Right lobe of liver (tissue), 6 donors: ENCODE data around the gene RAC2. TPM values are rescaled to one million over a fixed set of nuclear protein-coding genes. Genes with fewer than 3 reads are reported as not detected.
A peak's percentile ranks its signal among the peaks of the same experiment; 100 is the strongest.

ENCODE experiments used
- ATAC-seq, 4 donors: fragments of 200-7000 bp; cut with Tn5 transposase; one replicate each; pipeline ENCODE4 v1.9.1; 2020; ENCODE audit warnings: mild to moderate bottlenecking in 4 of 4, moderate library complexity in 4 of 4
- DNase-seq, 3 donors: peaks; one replicate each; pipeline ENCODE4 v3.0.0-alpha.2; 2020
- H3K27ac ChIP-seq, 3 donors: fragments of 200-600 bp; one replicate each; pipeline ENCODE4 v1.8.0; 2022
- H3K27me3 ChIP-seq, 2 donors: fragments of 200-600 bp; one replicate each; pipeline ENCODE4 v1.8.0; 2022
- H3K36me3 ChIP-seq, 4 donors: fragments of 200-600 bp; sonication (generic) in 1 of 4; one replicate each; pipeline versions ENCODE4 v1.5.1 to v1.8.0; 2017 to 2022; ENCODE audit warnings: control low read depth in 1 of 4
- H3K4me1 ChIP-seq, 4 donors: fragments of 200-600 bp; sonication (generic) in 1 of 4; one replicate each; pipeline versions ENCODE4 v1.5.1 to v1.8.0; 2017 to 2022; ENCODE audit warnings: control low read depth in 1 of 4
- H3K4me3 ChIP-seq, 3 donors: fragments of 200-600 bp; one replicate each; pipeline ENCODE4 v1.8.0; 2022
- H3K9me3 ChIP-seq, 4 donors: fragments of 200-600 bp; sonication (generic) in 1 of 4; one replicate each; pipeline versions ENCODE4 v1.5.1 to v1.8.0; 2017 to 2022; ENCODE audit warnings: control low read depth in 1 of 4
- POLR2A ChIP-seq: fragments of 450-650 bp; IDR thresholded peaks from one replicate; pipeline ENCODE4 v1.6.1; 2017; ENCODE audit warnings: antibody characterized with exemption, mild to moderate bottlenecking
- WGBS: methylation state at CpG from one replicate; pipeline ENCODE4 v1.1.6; 2018; ENCODE audit warnings: low coverage, low lambda C conversion rate; ENCODE audit not compliant: insufficient coverage; ENCODE audit errors: missing lambda C conversion rate; 5-methylcytosine and 5-hydroxymethylcytosine counted together
- intact Hi-C, 2 donors: fragments of 100-400 bp; cut with DNase I; formaldehyde crosslinking; loops; one replicate each; pipeline versions ENCODE4 v1.11.2 to v1.14.1; 2022
- total RNA-seq, 6 experiments: library from RNA; depleted of rRNA in 2 of 6; stranded (reverse); fragments of >200 nt in 2 of 6; fragmentation: NEBNext Ultra II Directional in 3 of 6; extraction: Animal tissue kit (Norgen Biotek cat#: 25700) in 3 of 6; gene quantifications; one replicate each; pipeline versions ENCODE4 v1.1.0 to v1.2.4, GENCODE V29; 2016 to 2023
- TF ChIP-seq, protein P1 (sequence below), 4 donors: fragments of 200-600 bp in 3 of 4; fragments of 450-650 bp in 1 of 4; IDR thresholded peaks; one replicate each; pipeline versions ENCODE4 v1.5.1 to v1.8.0; 2016 to 2022; ENCODE audit warnings: antibody characterized with exemption in 4 of 4, mild to moderate bottlenecking in 2 of 4
- donor health status: DM: no; HTN: yes; CAD: no.
- donor health status: DM: no; HTN: no; CAD: no.
- donor health status: DM: no; HTN: no; CAD: no.
- donor health status: DM: no; HTN: yes; CAD: no.
- donor health status: DM: no; HTN: yes; CAD: no.

Gene RAC2
- total RNA-seq, 6 experiments from 2014 or later: 3.4 to 12.9 (median 6.5) TPM

DNA sequence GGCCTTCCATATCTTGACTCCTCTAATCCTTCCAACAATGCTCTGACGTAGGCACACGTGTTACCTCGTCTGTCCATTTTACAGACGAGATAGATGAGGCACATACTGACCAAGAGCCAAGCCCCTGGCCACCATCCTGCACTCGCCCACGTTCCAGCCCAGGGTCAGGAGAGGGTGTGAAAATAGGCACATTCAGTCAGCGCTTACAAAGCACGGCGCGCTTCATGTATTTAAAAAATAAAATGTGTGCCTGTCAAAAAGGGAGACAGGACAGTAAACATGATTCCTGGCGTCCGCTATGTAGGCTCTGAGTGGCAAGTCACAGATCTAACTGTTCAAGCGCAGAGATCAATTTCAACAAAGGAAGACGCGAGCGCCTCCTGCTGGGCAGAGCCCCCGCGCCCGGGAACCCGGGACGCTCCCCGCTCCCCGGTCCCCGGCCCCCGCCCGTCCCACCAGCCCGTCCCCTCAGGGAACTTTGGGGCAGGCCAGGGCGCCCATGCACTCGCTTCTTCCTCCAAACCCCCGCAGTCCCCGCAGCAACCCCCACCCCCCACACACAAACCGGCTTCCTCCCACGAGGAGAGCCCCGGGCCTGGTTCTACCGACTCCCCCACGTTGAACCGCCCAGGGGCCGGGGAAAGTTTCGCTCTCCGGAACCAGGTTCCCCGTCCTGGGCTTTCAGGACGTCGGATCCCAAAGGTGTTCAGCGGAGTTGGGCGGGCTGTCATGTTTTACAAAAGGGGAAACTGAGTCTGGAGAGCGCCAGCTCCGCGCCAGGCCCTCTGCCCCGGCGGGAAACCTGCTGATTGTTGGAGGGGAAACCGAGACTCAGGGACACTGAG lies 45.6 kb downstream of the RAC2 start:
- Histone ChIP-seq H3K27ac (peak overlapping the region; percentile 80 to 96 (median 85)), H3K36me3 (no peaks in the 10 kb centered on the region), H3K27me3 (no peaks in the 10 kb centered on the region), H3K4me3 (peak overlapping the region; percentile 44 to 76 (median 63)), H3K4me1 (peaks cover 0 to 57% (median 29%) of the 10 kb centered on the region in 4 donors), H3K9me3 (no peaks in the 10 kb centered on the region)
- TF ChIP-seq, protein P1, sequence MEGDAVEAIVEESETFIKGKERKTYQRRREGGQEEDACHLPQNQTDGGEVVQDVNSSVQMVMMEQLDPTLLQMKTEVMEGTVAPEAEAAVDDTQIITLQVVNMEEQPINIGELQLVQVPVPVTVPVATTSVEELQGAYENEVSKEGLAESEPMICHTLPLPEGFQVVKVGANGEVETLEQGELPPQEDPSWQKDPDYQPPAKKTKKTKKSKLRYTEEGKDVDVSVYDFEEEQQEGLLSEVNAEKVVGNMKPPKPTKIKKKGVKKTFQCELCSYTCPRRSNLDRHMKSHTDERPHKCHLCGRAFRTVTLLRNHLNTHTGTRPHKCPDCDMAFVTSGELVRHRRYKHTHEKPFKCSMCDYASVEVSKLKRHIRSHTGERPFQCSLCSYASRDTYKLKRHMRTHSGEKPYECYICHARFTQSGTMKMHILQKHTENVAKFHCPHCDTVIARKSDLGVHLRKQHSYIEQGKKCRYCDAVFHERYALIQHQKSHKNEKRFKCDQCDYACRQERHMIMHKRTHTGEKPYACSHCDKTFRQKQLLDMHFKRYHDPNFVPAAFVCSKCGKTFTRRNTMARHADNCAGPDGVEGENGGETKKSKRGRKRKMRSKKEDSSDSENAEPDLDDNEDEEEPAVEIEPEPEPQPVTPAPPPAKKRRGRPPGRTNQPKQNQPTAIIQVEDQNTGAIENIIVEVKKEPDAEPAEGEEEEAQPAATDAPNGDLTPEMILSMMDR (IDR thresholded peaks at IDR 0.05): peak; percentile 69 to 96 (median 93)
- TF ChIP-seq POLR2A: no peak
- DNase-seq (peak; percentile 89), ATAC-seq (peak; percentile 55 to 63 (median 58))
- WGBS: 6% methylated on average over 14 of the region's 51 CpGs
- intact Hi-C loops: no loop called here

GRCh38 chr22:37197451-37198257 lies 46.4 kb downstream of the RAC2 start:
- Histone ChIP-seq H3K9me3 (no peaks in the 10 kb centered on the region), H3K4me3 (peak overlapping the region in 2 of 3 donors; percentile 63 to 76), H3K27me3 (no peaks in the 10 kb centered on the region), H3K4me1 (peaks cover 0 to 62% (median 29%) of the 10 kb centered on the region in 4 donors), H3K36me3 (no peaks in the 10 kb centered on the region), H3K27ac (peak overlapping the region; percentile 80 to 96 (median 85))
- WGBS: 2% methylated on average over 6 of the region's 12 CpGs
- peak; percentile 4 to 52 (median 20) for ATAC-seq
- DNase-seq: peak; percentile 84 to 88 (median 85)
- TF ChIP-seq POLR2A: no peak
- TF ChIP-seq, protein P1 (IDR thresholded peaks at IDR 0.05): no peak
- intact Hi-C loops: no loop called here

GRCh38 chr22:37196539-37197450 lies 47.3 kb downstream of the RAC2 start:
- no peak for TF ChIP-seq POLR2A
- TF ChIP-seq, protein P1 (IDR thresholded peaks at IDR 0.05): peak; percentile 21 to 41 (median 38)

GRCh38 chr22:37195921-37196320 lies 48.1 kb downstream of the RAC2 start:
- ATAC-seq (no peak), DNase-seq (peak in 1 of 3 donors; percentile 18)
- intact Hi-C loops: no loop called here
- Histone ChIP-seq H3K27me3 (no peaks in the 10 kb centered on the region), H3K27ac (peak overlapping the region; percentile 80 to 96 (median 85)), H3K36me3 (no peaks in the 10 kb centered on the region), H3K9me3 (no peaks in the 10 kb centered on the region), H3K4me1 (peaks cover 0 to 62% (median 29%) of the 10 kb centered on the region in 4 donors), H3K4me3 (no peak overlapping the region)
- no peak for TF ChIP-seq POLR2A
- TF ChIP-seq, protein P1 (IDR thresholded peaks at IDR 0.05): no peak
- 61% methylated on average over 3 of the region's 4 CpGs for WGBS

More at GRCh38 chr22:37196539-37197450, 47.3 kb downstream of the RAC2 start:
- H3K27ac ChIP-seq: peak overlapping the region; percentile 80 to 96 (median 85)
- no peaks in the 10 kb centered on the region for H3K27me3 ChIP-seq
- H3K4me3 ChIP-seq: no peak overlapping the region
- 23% methylated on average over 11 of the region's 14 CpGs for WGBS
- ATAC-seq (peak; percentile 47 to 59 (median 56)), DNase-seq (peak; percentile 87 to 92 (median 92))
- no peaks in the 10 kb centered on the region for H3K36me3 ChIP-seq
- intact Hi-C loops: no loop called here
- H3K9me3 ChIP-seq: no peaks in the 10 kb centered on the region
- peaks cover 0 to 62% (median 29%) of the 10 kb centered on the region in 4 donors for H3K4me1 ChIP-seq
